Neural cell (in vitro differentiated cells): ENCODE measurements around the gene TAS1R2.

ENCODE experiments used
- CTCF ChIP-seq: fragments of 450-650 bp; IDR thresholded peaks from 2 replicates; pipeline ENCODE4 v1.5.1; 2014; ENCODE audit warnings: antibody characterized with exemption, mild to moderate bottlenecking, moderate library complexity; ENCODE audit not compliant: poor library complexity, severe bottlenecking
- EP300 ChIP-seq: fragments of 450-650 bp; conservative IDR thresholded peaks from 2 replicates; pipeline ENCODE4 v1.6.1; 2014; ENCODE audit warnings: antibody characterized with exemption, mild to moderate bottlenecking, moderate library complexity; ENCODE audit not compliant: poor library complexity, severe bottlenecking
- EZH2 ChIP-seq: fragments of 200-600, 300-800 bp; shearing (Covaris generic), sonication (generic); IDR thresholded peaks from 2 replicates; pipeline ENCODE4 v1.6.1; 2014; ENCODE audit warnings: antibody characterized with exemption, low read length, borderline replicate concordance, mild to moderate bottlenecking; ENCODE audit not compliant: insufficient read depth, poor library complexity, severe bottlenecking
- POLR2AphosphoS5 ChIP-seq: IDR thresholded peaks from 2 replicates; pipeline ENCODE4 v1.6.1; 2012
- REST ChIP-seq: IDR thresholded peaks from 2 replicates; pipeline ENCODE4 v1.6.1; 2012; ENCODE audit warnings: borderline replicate concordance

GRCh38 chr1:18903291-18903756 is 43.9 kb upstream of the TAS1R2 start:
- TF ChIP-seq POLR2AphosphoS5, result no peak
- no peak for TF ChIP-seq CTCF
- TF ChIP-seq EP300, result no peak
- TF ChIP-seq REST, result no peak
- TF ChIP-seq EZH2, result no peak
